H1 (cell line): Measurements from ENCODE around the gene PKD1. TPM values are rescaled to one million over a fixed set of nuclear protein-coding genes. Genes with fewer than 3 reads are reported as not detected.

ENCODE experiments used
- CTCF ChIA-PET: fragments of 300-600 bp; sonication (Branson Sonifier 250); formaldehyde crosslinking; loops from one replicate; lab custom pipeline; 2021; ENCODE audit not compliant: partially characterized antibody; lab: Charles Lee
- POLR2A ChIA-PET: fragments of 300-600 bp; sonication (Branson Sonifier 250); formaldehyde crosslinking; loops from one replicate; lab custom pipeline; 2021; ENCODE audit warnings: inconsistent platforms; ENCODE audit not compliant: partially characterized antibody; lab: Charles Lee
- DNase-seq, 2 experiments: peaks; one replicate each; pipeline versions ENCODE4 v3.0.0 to v3.0.0-alpha.2; 2010 to 2022; ENCODE audit warnings: low spot score in 2 of 2, low read depth in 1 of 2, mixed read lengths in 1 of 2
- FAIRE-seq: peaks from 2 replicates; lab custom pipeline; 2011; peaks lifted over from hg19 to GRCh38; lab: Jason Lieb, UNC
- H2AFZ ChIP-seq: 2 replicates; pipeline ENCODE4 v1.8.1; 2012; ENCODE audit warnings: low read length, inconsistent platforms
- H2AK5ac ChIP-seq: 2 replicates; pipeline ENCODE4 v1.6.1; 2013; ENCODE audit warnings: low read depth, low read length
- H2BK120ac ChIP-seq: replicated peaks from 2 replicates; pipeline ENCODE3; 2013; ENCODE audit warnings: low read depth, low read length, inconsistent platforms
- H2BK12ac ChIP-seq: 2 replicates; pipeline ENCODE4 v1.6.1; 2013; ENCODE audit warnings: low read depth, low read length
- H2BK15ac ChIP-seq: 2 replicates; pipeline ENCODE4 v1.6.1; 2013; ENCODE audit warnings: low read length
- H2BK20ac ChIP-seq: 2 replicates; pipeline ENCODE4 v1.6.1; 2013; ENCODE audit warnings: low read length
- H2BK5ac ChIP-seq: 2 replicates; pipeline ENCODE4 v1.6.1; 2013; ENCODE audit warnings: low read depth, low read length
- H3K14ac ChIP-seq: 2 replicates; pipeline ENCODE4 v1.6.1; 2013; ENCODE audit warnings: inconsistent platforms; ENCODE audit not compliant: insufficient read length
- H3K18ac ChIP-seq: 2 replicates; pipeline ENCODE4 v1.6.1; 2013; ENCODE audit warnings: low read length; ENCODE audit errors: extremely low read depth
- H3K23ac ChIP-seq: 2 replicates; pipeline ENCODE4 v1.6.1; 2013; ENCODE audit warnings: inconsistent platforms; ENCODE audit not compliant: insufficient read length
- H3K23me2 ChIP-seq: 2 replicates; pipeline ENCODE4 v1.6.1; 2013; ENCODE audit warnings: low read depth, low read length
- H3K27ac ChIP-seq: 2 replicates; pipeline ENCODE4 v1.6.1; 2011; ENCODE audit warnings: low read depth, low read length, inconsistent platforms
- H3K27me3 ChIP-seq, 4 experiments: replicated peaks in 1 of 4; 1 replicate in 1 of 4; 2 replicates in 3 of 4; pipeline versions ENCODE4 v1.6.1 to v1.8.1; 2011 to 2013; ENCODE audit warnings: low read length in 3 of 4, mild to moderate bottlenecking in 3 of 4, inconsistent platforms in 2 of 4, mixed read lengths in 2 of 4, moderate library complexity in 1 of 4; ENCODE audit not compliant: control insufficient read depth in 3 of 4, insufficient read depth in 3 of 4; ENCODE audit errors: extremely low read depth in 1 of 4
- H3K36me3 ChIP-seq, 4 experiments: 2 replicates each; pipeline versions ENCODE4 v1.6.1 to v1.8.1; 2011 to 2013; ENCODE audit warnings: mild to moderate bottlenecking in 4 of 4, low read length in 3 of 4, moderate library complexity in 2 of 4, control low read depth in 1 of 4, inconsistent platforms in 1 of 4; ENCODE audit not compliant: insufficient read depth in 4 of 4, control insufficient read depth in 2 of 4
- H3K4ac ChIP-seq: replicated peaks from 2 replicates; pipeline ENCODE3; 2013; ENCODE audit warnings: low read length, low read depth, mixed read lengths, inconsistent platforms; ENCODE audit not compliant: insufficient read length
- H3K4me1 ChIP-seq, 4 experiments: replicated peaks in 1 of 4; 1 replicate in 1 of 4; 2 replicates in 3 of 4; pipeline versions ENCODE4 v1.6.1 to v1.8.1; 2011 to 2013; ENCODE audit warnings: low read length in 3 of 4, inconsistent platforms in 2 of 4, mixed read lengths in 1 of 4; ENCODE audit not compliant: insufficient read depth in 4 of 4, control insufficient read depth in 3 of 4
- H3K4me2 ChIP-seq, 2 experiments: 2 replicates each; pipeline versions ENCODE4 v1.6.1 to v1.8.1; 2011 to 2013; ENCODE audit warnings: low read depth in 2 of 2, low read length in 2 of 2, control low read depth in 1 of 2, inconsistent platforms in 1 of 2, mild to moderate bottlenecking in 1 of 2; ENCODE audit not compliant: insufficient read depth in 1 of 2
- H3K4me3 ChIP-seq, 4 experiments: fragments of 200-600, 300-600 bp in 1 of 4; sonication (generic), shearing (Covaris generic), sonication (Bioruptor Twin) in 1 of 4; 2 replicates each; pipeline versions ENCODE4 v1.5.1 to v1.8.1; 2011 to 2016; ENCODE audit warnings: low read length in 4 of 4, low read depth in 3 of 4, control low read depth in 2 of 4, inconsistent platforms in 2 of 4, mild to moderate bottlenecking in 2 of 4, mixed read lengths in 1 of 4, moderate library complexity in 1 of 4; ENCODE audit not compliant: insufficient read depth in 2 of 4; ENCODE audit errors: extremely low read depth in 1 of 4
- H3K56ac ChIP-seq: replicated peaks from 2 replicates; pipeline ENCODE3; 2013; ENCODE audit warnings: low read depth, mild to moderate bottlenecking, mixed read lengths, low read length, inconsistent platforms; ENCODE audit not compliant: insufficient read length
- H3K79me1 ChIP-seq: 2 replicates; pipeline ENCODE4 v1.6.1; 2013; ENCODE audit warnings: low read depth, low read length, control low read depth
- H3K79me2 ChIP-seq, 2 experiments: 2 replicates each; pipeline versions ENCODE4 v1.6.1 to v1.8.1; 2012 to 2013; ENCODE audit warnings: low read length in 2 of 2, mild to moderate bottlenecking in 2 of 2, inconsistent platforms in 1 of 2; ENCODE audit not compliant: insufficient read depth in 2 of 2, control insufficient read depth in 1 of 2
- H3K9ac ChIP-seq, 4 experiments: replicated peaks in 1 of 4; 1 replicate in 1 of 4; 2 replicates in 3 of 4; pipeline versions ENCODE4 v1.6.1 to v1.8.1; 2011 to 2013; ENCODE audit warnings: low read depth in 3 of 4, low read length in 3 of 4, control low read depth in 2 of 4, mild to moderate bottlenecking in 2 of 4, moderate library complexity in 2 of 4, inconsistent platforms in 1 of 4; ENCODE audit errors: extremely low read depth in 1 of 4
- H3K9me3 ChIP-seq, 2 experiments: 2 replicates each; pipeline versions ENCODE4 v1.6.1 to v1.8.1; 2012 to 2013; ENCODE audit warnings: mild to moderate bottlenecking in 2 of 2, moderate library complexity in 2 of 2, control low read depth in 1 of 2, inconsistent platforms in 1 of 2, low read depth in 1 of 2, low read length in 1 of 2, mixed read lengths in 1 of 2; ENCODE audit not compliant: insufficient read depth in 2 of 2
- H4K20me1 ChIP-seq, 2 experiments: replicated peaks in 1 of 2; 2 replicates each; pipeline versions ENCODE3 to v1.8.1; 2011 to 2013; ENCODE audit warnings: inconsistent platforms in 2 of 2, low read length in 2 of 2, mild to moderate bottlenecking in 1 of 2; ENCODE audit not compliant: insufficient read depth in 2 of 2, control insufficient read depth in 1 of 2
- H4K5ac ChIP-seq: 2 replicates; pipeline ENCODE4 v1.6.1; 2013; ENCODE audit warnings: low read length, low read depth, mixed read lengths, inconsistent platforms; ENCODE audit not compliant: insufficient read length
- H4K8ac ChIP-seq: 2 replicates; pipeline ENCODE4 v1.8.0; 2013; ENCODE audit warnings: mild to moderate bottlenecking, moderate library complexity, low read length, inconsistent platforms; ENCODE audit not compliant: insufficient read depth; ENCODE audit errors: extremely low read depth
- H4K91ac ChIP-seq: replicated peaks from 2 replicates; pipeline ENCODE3; 2013; ENCODE audit warnings: low read length, mixed read lengths, inconsistent platforms; ENCODE audit not compliant: insufficient read length
- BACH1 ChIP-seq: IDR thresholded peaks from 2 replicates; pipeline ENCODE4 v1.6.1; 2012; ENCODE audit warnings: low read length, improper control_type of control experiment
- CEBPB ChIP-seq: IDR thresholded peaks from 2 replicates; pipeline ENCODE4 v1.6.1; 2012; ENCODE audit warnings: low read depth, low read length
- GABPA ChIP-seq: IDR thresholded peaks from 2 replicates; pipeline ENCODE4 v1.6.1; 2011; ENCODE audit warnings: mild to moderate bottlenecking, low read length, moderate library complexity, borderline replicate concordance; ENCODE audit not compliant: insufficient read depth
- NRF1 ChIP-seq: IDR thresholded peaks from 2 replicates; pipeline ENCODE4 v1.6.1; 2011; ENCODE audit warnings: mild to moderate bottlenecking, low read depth, low read length, improper control_type of control experiment
- POLR2A ChIP-seq, 2 experiments: IDR thresholded peaks; 1 replicate in 1 of 2; 2 replicates in 1 of 2; pipeline ENCODE4 v1.6.1; 2011; ENCODE audit warnings: low read depth in 2 of 2, low read length in 2 of 2, mild to moderate bottlenecking in 2 of 2; ENCODE audit errors: control extremely low read depth in 1 of 2
- POLR2AphosphoS5 ChIP-seq: IDR thresholded peaks from 2 replicates; pipeline ENCODE4 v1.6.1; 2011; ENCODE audit warnings: low read depth, low read length
- POU5F1 ChIP-seq: IDR thresholded peaks from 2 replicates; pipeline ENCODE4 v1.6.1; 2011; ENCODE audit warnings: low read depth, mild to moderate bottlenecking, low read length, moderate library complexity
- RXRA ChIP-seq: IDR thresholded peaks from 2 replicates; pipeline ENCODE4 v1.6.1; 2011; ENCODE audit warnings: low read depth, mild to moderate bottlenecking, low read length, moderate library complexity; ENCODE audit not compliant: insufficient read depth
- SIN3A ChIP-seq, 2 experiments: IDR thresholded peaks in 1 of 2; conservative IDR thresholded peaks in 1 of 2; 2 replicates each; pipeline ENCODE4 v1.6.1; 2011 to 2012; ENCODE audit warnings: low read length in 2 of 2, improper control_type of control experiment in 1 of 2, low read depth in 1 of 2, mild to moderate bottlenecking in 1 of 2
- SRF ChIP-seq: IDR thresholded peaks from 2 replicates; pipeline ENCODE4 v1.6.1; 2011; ENCODE audit warnings: mild to moderate bottlenecking, low read depth, low read length, moderate library complexity
- TBP ChIP-seq: IDR thresholded peaks from 2 replicates; pipeline ENCODE4 v1.6.1; 2011; ENCODE audit warnings: low read depth, low read length, improper control_type of control experiment
- WGBS, 2 experiments: shearing (Covaris generic) in 1 of 2; methylation state at CpG; one replicate each; pipeline versions ENCODE4 v1.1.6 to v1.1.7; 2013 to 2015; ENCODE audit warnings: low lambda C conversion rate in 2 of 2, mixed read lengths in 2 of 2, inconsistent platforms in 1 of 2, low coverage in 1 of 2, missing lambda C conversion rate in 1 of 2; ENCODE audit not compliant: insufficient replicate concordance in 2 of 2, insufficient coverage in 1 of 2, insufficient read length in 1 of 2; ENCODE audit errors: extremely low coverage in 1 of 2, missing lambda C conversion rate in 1 of 2; 5-methylcytosine and 5-hydroxymethylcytosine counted together
- polyA plus RNA-seq, 7 experiments: library from polyadenylated mRNA; depleted of rRNA in 3 of 7; stranded (reverse) in 5 of 7; unstranded in 2 of 7; fragments of >200 nt in 5 of 7; fragments of 200-250 nt in 2 of 7; gene quantifications; 1 replicate in 5 of 7; 2 replicates in 1 of 7; 4 replicates in 1 of 7; pipeline versions ENCODE4 v1.2.1 to v1.2.3, GENCODE V29; 2011 to 2013; ENCODE audit warnings: missing spikeins in 2 of 7, mixed read lengths in 2 of 7
- total RNA-seq: library from RNA; stranded (reverse); fragmentation: NEBNext Ultra II Directional; extraction: Animal tissue kit (Norgen Biotek cat#: 25700); gene quantifications from 2 replicates; pipeline ENCODE4 v1.2.1, GENCODE V29; 2021

PKD1 gene
- total and polyA plus RNA-seq, 2 of the 8 experiments (the other 6 are each of a cell fraction or from before 2014, with no cell fraction given): 40.6 to 52.7 TPM

- Histone ChIP-seq H2BK12ac (no peak within 1 kb of the TSS), H4K8ac (peak within 1 kb of the TSS; percentile 75; the same call in 1 of the 2 replicates), H3K79me1 (peaks cover 15% of the 10 kb centered on the region), H3K23ac (no peak within 1 kb of the TSS), H3K4ac (peak within 1 kb of the TSS; percentile 80), H2BK5ac (peak within 1 kb of the TSS; percentile 89), H3K9ac (peak within 1 kb of the TSS; percentile 92 to 97 (median 94)), H2AK5ac (peak within 1 kb of the TSS; percentile 70; the same call in 1 of the 2 replicates), H3K4me1 (peaks cover 0 to 52% (median 34%) of the 10 kb centered on the region in 4 experiments; a peak in 6 of 7 replicates), H3K56ac (peak within 1 kb of the TSS; percentile 85), H2BK15ac (0 out of 2 replicates have a peak within 1 kb of the TSS, but pooled peaks have one; percentile 81), H2BK20ac (no peak within 1 kb of the TSS), H3K79me2 (peaks cover 38 to 74% of the 10 kb centered on the region in 2 experiments), H2BK120ac (peak within 1 kb of the TSS; percentile 66), H3K14ac (no peak within 1 kb of the TSS), H4K20me1 (peaks cover 31 to 63% of the 10 kb centered on the region in 2 experiments), H3K23me2 (peaks cover 23% of the 10 kb centered on the region; the same call in 1 of the 2 replicates), H3K36me3 (peaks cover 5 to 35% (median 13%) of the 10 kb centered on the region in 4 experiments; a peak in 7 of 8 replicates), H4K5ac (peak within 1 kb of the TSS; percentile 53), H3K4me3 (peak within 1 kb of the TSS; percentile 93 to 100 (median 98)), H3K27ac (peak within 1 kb of the TSS; percentile 83), H2AFZ (no peak within 1 kb of the TSS), H3K9me3 (no peaks in the 10 kb centered on the region), H4K91ac (peak within 1 kb of the TSS; percentile 67), H3K4me2 (peak within 1 kb of the TSS; percentile 94 to 97), H3K18ac (peak within 1 kb of the TSS; percentile 87), H3K27me3 (no peaks in the 10 kb centered on the region)
- POLR2A ChIA-PET: interaction anchor here (0.5 to 15.0 kb wide), 92 partner anchors 8 to 946 kb away, joined by 3 to 312 read pairs (median 5); partner anchors contain the start of genes BRICD5, DNASE1L2, E4F1 and ECI1
- WGBS, 2 experiments: 1% methylated on average over 71 of the region's 94 CpGs; no CpG with 5 or more reads in 1 of the 2 experiments
- FAIRE-seq (peak; percentile 91), DNase-seq (peak; percentile 99)
- CTCF ChIA-PET: interaction anchor here (0.6 to 3.1 kb wide), 7 partner anchors 15 to 261 kb away, joined by 3 to 10 read pairs (median 4); no protein-coding TSS in a partner anchor
- peak; percentile 17; the same call in 1 of the 2 replicates for TF ChIP-seq NRF1
- peak; percentile 87; the same call in 1 of the 2 replicates for TF ChIP-seq GABPA
- TF ChIP-seq SRF: no peak; the same call in 1 of the 2 replicates
- no peak for TF ChIP-seq RXRA
- peak; percentile 85 to 93 for TF ChIP-seq SIN3A (conservative IDR thresholded peaks at IDR 0.05 in 1 of 2, IDR thresholded peaks at IDR 0.05 in 1 of 2; ENCODE audit: low read depth in 1 of 2, low read length in 2 of 2)
- TF ChIP-seq BACH1: no peak
- no peak for TF ChIP-seq POU5F1
- TF ChIP-seq TBP: peak; percentile 99
- peak in 1 of 2 experiments; percentile 100; a peak in 2 of 3 replicates for TF ChIP-seq POLR2A (IDR thresholded peaks at IDR 0.05; ENCODE audit: control extremely low read depth in 1 of 2, low read depth in 2 of 2, low read length in 2 of 2)
- TF ChIP-seq POLR2AphosphoS5: peak; percentile 100
- TF ChIP-seq CEBPB: no peak
Measured at GRCh38 chr16:2155091-2155950, 19.6 kb upstream of the PKD1 start, which contains the start of gene TRAF7. TRAF7 (plus strand) TSS chr16:2155782; CDS start chr16:2163921, 8,139 bp downstream.
